Measurements from ENCODE around the gene TRMT2A. TPM values are rescaled to one million over a fixed set of nuclear protein-coding genes. Genes with fewer than 3 reads are reported as not detected.

TRMT2A gene
- total RNA-seq, 1 donor from 2014 or later, result 45.8 TPM

DNA sequence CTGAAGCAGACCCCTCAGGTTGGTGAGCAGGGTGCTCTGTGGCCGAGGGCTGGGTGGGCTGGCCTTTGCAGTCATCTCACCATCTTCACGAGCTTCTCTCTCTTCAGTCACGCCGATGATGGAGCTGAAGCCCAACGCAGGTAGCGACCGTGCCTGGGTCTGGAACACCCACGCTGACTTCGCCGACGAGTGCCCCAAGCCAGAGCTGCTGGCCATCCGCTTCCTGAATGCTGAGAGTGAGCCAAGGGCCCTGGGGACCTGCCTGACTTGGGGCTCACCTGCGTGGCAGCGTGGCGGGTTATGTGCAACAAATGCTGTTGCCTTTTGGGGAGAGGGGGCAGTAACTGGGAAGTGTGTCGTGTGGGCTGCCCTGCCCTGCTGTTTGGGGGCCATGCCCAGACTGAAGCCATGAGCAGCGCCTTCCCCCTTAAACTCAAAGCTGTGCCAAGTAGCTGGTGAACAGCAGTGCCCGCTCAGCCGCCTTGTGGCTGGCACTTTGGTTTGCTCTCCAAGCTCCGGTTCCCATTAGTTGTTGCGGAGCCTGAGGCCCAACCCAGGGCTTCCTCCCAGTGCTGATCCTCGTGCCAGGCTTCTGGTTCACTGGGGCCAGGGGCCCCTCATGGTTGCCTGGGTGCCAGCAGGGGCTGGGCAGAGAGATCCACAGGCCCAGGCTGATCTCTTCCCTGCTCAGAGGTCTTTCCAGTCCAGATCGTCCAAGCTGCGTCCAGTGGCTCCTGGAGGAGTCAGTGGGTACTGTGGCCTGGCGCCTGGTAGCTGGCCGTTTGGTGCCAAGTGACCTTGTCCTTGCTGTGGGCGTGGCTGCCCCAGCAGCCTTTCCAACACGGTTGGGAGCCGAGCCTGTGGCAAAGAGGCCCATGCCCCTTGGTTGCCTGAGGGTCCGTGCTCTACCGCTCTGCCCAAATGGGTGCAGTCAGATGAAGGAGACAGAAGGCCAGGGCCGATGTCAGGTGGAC, 8.5 kb upstream of the TRMT2A start:
- H3K27ac Mint-ChIP-seq (ENCODE audit: unreplicated experiment), result peak overlapping the region; percentile 22
- peaks cover 16% of the 10 kb centered on the region for H3K36me3 Mint-ChIP-seq (ENCODE audit: low read depth)
- no peaks in the 10 kb centered on the region for H3K9me3 Mint-ChIP-seq (ENCODE audit: low read depth)
- H3K27me3 Mint-ChIP-seq (ENCODE audit: low read depth), result no peaks in the 10 kb centered on the region
- no peak for DNase-seq (ENCODE audit: low spot score)
- no peaks in the 10 kb centered on the region for H3K4me1 Mint-ChIP-seq (ENCODE audit: low read depth)
- TF ChIP-seq, protein P1, sequence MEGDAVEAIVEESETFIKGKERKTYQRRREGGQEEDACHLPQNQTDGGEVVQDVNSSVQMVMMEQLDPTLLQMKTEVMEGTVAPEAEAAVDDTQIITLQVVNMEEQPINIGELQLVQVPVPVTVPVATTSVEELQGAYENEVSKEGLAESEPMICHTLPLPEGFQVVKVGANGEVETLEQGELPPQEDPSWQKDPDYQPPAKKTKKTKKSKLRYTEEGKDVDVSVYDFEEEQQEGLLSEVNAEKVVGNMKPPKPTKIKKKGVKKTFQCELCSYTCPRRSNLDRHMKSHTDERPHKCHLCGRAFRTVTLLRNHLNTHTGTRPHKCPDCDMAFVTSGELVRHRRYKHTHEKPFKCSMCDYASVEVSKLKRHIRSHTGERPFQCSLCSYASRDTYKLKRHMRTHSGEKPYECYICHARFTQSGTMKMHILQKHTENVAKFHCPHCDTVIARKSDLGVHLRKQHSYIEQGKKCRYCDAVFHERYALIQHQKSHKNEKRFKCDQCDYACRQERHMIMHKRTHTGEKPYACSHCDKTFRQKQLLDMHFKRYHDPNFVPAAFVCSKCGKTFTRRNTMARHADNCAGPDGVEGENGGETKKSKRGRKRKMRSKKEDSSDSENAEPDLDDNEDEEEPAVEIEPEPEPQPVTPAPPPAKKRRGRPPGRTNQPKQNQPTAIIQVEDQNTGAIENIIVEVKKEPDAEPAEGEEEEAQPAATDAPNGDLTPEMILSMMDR (IDR thresholded peaks at IDR 0.05), result no peak
- H3K4me3 Mint-ChIP-seq (ENCODE audit: unreplicated experiment), result no peak overlapping the region

DNA sequence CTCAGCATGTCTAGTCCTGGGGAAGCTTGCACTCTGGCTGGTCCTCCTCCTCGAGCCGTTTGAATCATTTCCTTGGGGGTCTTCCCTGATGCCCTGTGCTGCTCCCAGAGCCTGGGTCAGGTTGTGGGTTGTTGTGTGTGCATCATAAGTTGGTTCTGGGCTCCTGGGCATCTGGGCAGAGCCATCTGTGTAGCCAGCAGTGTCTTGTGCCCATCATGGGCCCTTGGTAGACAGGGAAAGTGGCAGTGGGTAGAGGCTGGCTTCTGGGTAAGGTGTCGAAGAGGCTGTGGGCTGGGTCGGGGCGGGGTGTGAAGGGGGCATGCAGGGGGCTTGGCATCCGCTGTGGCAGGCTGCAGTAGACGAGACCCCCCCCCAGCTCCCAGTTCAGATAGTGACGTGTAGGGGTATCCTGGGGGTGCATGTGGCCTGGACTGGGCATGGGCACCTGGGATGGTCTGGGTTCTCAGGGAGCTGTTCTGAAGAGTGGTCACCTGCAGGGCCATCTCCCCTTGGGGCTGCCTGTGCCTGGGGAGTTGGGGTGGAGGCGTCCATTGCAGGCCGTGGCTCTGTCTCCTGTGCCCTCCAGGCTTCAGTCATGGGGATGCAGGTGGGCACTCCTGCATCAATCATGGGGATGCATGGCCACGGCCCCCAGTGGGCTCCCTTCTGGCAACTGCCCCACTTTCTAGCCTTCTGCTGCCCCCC, 7.2 kb upstream of the TRMT2A start:
- Mint-ChIP-seq H3K4me1 (ENCODE audit: low read depth) (peaks cover 4% of the 10 kb centered on the region), H3K4me3 (ENCODE audit: unreplicated experiment) (no peak overlapping the region), H3K9me3 (ENCODE audit: low read depth) (no peaks in the 10 kb centered on the region), H3K27ac (ENCODE audit: unreplicated experiment) (no peak overlapping the region), H3K36me3 (ENCODE audit: low read depth) (peaks cover 23% of the 10 kb centered on the region), H3K27me3 (ENCODE audit: low read depth) (no peaks in the 10 kb centered on the region)
- TF ChIP-seq, protein P1 (IDR thresholded peaks at IDR 0.05), result no peak
- no peak for DNase-seq (ENCODE audit: low spot score)

DNA sequence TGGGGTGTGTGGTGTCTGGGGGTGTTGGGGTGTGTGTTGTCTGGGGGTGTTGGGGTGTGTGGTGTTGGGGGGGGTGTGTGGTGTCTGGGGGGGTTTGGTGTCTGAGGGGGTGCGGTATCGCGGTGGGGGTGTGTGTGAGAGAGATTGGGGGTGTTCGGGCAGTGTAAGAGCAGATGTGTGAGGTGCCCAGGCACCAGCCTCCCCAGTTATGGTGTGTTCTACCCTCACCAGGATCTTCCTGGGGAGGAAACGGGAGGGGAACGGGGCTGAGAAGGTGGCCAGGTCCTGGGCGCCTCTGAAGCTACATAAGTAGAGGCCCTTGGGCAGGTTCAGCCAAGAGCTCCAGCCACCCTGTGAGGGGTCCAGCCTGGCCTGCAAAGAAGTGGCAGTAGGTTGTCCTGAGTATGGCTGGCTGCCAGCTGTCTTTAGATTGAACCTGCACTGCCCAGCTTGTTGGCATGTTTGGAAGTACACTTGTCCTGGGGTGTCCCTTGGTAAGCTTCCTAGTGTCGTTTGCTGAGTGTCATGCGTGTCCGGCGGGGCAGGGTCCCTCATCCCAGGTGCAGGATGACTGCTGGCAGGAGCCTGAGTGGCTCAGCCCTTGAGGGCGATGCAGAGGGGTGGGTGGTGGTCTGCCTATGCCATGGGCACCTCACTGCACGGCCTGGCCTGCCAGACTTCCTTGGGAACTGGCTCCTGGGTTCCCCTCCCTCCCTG, 6.5 kb upstream of the TRMT2A start:
- no peak overlapping the region for H3K4me3 Mint-ChIP-seq (ENCODE audit: unreplicated experiment)
- no peaks in the 10 kb centered on the region for H3K27me3 Mint-ChIP-seq (ENCODE audit: low read depth)
- H3K27ac Mint-ChIP-seq (ENCODE audit: unreplicated experiment), result no peak overlapping the region
- DNase-seq (ENCODE audit: low spot score), result no peak
- TF ChIP-seq, protein P1 (IDR thresholded peaks at IDR 0.05), result no peak
- peaks cover 9% of the 10 kb centered on the region for H3K4me1 Mint-ChIP-seq (ENCODE audit: low read depth)
- peaks cover 25% of the 10 kb centered on the region for H3K36me3 Mint-ChIP-seq (ENCODE audit: low read depth)
- no peaks in the 10 kb centered on the region for H3K9me3 Mint-ChIP-seq (ENCODE audit: low read depth)

DNA sequence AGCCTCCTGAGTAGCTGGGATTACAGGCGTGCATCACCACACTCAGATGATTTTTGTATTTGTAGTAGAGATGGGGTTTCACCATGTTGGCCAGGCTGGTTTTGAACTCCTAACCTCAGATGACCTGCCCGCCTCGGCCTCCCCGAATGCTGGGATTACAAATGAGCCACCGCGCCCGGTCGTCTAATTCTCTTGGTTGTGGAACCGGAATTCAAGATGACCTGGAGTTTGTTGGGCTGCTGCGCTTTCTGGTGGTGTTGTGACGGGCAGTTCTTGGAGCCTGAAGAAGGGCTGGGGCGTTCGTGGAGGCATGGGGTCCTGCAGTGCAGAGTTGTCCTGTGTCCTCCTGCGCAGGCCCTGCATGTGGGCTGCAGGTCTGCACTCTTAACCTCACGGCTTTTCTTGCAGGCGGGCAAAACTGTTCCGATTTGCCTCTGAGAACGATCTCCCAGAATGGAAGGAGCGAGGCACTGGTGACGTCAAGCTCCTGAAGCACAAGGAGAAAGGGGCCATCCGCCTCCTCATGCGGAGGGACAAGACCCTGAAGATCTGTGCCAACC, 4.9 kb upstream of the TRMT2A start:
- Mint-ChIP-seq H3K9me3 (ENCODE audit: low read depth) (no peaks in the 10 kb centered on the region), H3K36me3 (ENCODE audit: low read depth) (peaks cover 21% of the 10 kb centered on the region), H3K27me3 (ENCODE audit: low read depth) (no peaks in the 10 kb centered on the region), H3K27ac (ENCODE audit: unreplicated experiment) (no peak overlapping the region), H3K4me1 (ENCODE audit: low read depth) (peaks cover 14% of the 10 kb centered on the region), H3K4me3 (ENCODE audit: unreplicated experiment) (no peak overlapping the region)
- TF ChIP-seq, protein P1 (IDR thresholded peaks at IDR 0.05), result no peak
- no peak for DNase-seq (ENCODE audit: low spot score)

Measured in chondrocyte (in vitro differentiated cells).